GM18499 (cell line): ENCODE data around the gene PRKG1.

ENCODE experiments used
- ATAC-seq: cut with Tn5 transposase; IDR thresholded peaks from one replicate; pipeline ENCODE4 v1.9.1; 2021; ENCODE audit warnings: moderate number of reproducible peaks; ENCODE audit not compliant: insufficient read depth, unreplicated experiment

The PRKG1 gene

GRCh38 chr10:51074238-51075028 is at the start of gene PRKG1:
TSS of gene PRKG1 (plus strand) at chr10:51074487.
- ATAC-seq = no peak

GRCh38 chr10:51028420-51028819 is 45.9 kb upstream of the PRKG1 start:
- no peak for ATAC-seq

GRCh38 chr10:51029172-51029641 is 45.1 kb upstream of the PRKG1 start:
- ATAC-seq = no peak

- ATAC-seq = no peak
Measured at GRCh38 chr10:51030480-51030879, 43.8 kb upstream of the PRKG1 start.

GRCh38 chr10:51031950-51032349 is 42.3 kb upstream of the PRKG1 start:
- ATAC-seq = no peak

- no peak for ATAC-seq
Measured at GRCh38 chr10:51034769-51035168, 39.5 kb upstream of the PRKG1 start.

GRCh38 chr10:51035344-51035743 is 38.9 kb upstream of the PRKG1 start:
- no peak for ATAC-seq

GRCh38 chr10:51045871-51046270 is 28.4 kb upstream of the PRKG1 start:
- ATAC-seq = no peak

GRCh38 chr10:51046654-51047053 is 27.6 kb upstream of the PRKG1 start:
- ATAC-seq = no peak

- ATAC-seq = no peak
Measured at GRCh38 chr10:51047857-51048256, 26.4 kb upstream of the PRKG1 start.

GRCh38 chr10:51048792-51049191 is 25.5 kb upstream of the PRKG1 start:
- ATAC-seq = no peak

- ATAC-seq = no peak
Measured at GRCh38 chr10:51052163-51052562, 22.1 kb upstream of the PRKG1 start.

GRCh38 chr10:51057925-51058324 is 16.4 kb upstream of the PRKG1 start:
- ATAC-seq = no peak

GRCh38 chr10:51063166-51063565 is 11.1 kb upstream of the PRKG1 start:
- no peak for ATAC-seq

- no peak for ATAC-seq
Measured at GRCh38 chr10:51063659-51064535, 10.4 kb upstream of the PRKG1 start.

GRCh38 chr10:51066231-51066630 is 8.1 kb upstream of the PRKG1 start:
- no peak for ATAC-seq

GRCh38 chr10:51072210-51072609 is 2.1 kb upstream of the PRKG1 start:
- no peak for ATAC-seq

- ATAC-seq = no peak
Measured at GRCh38 chr10:51072921-51073434, 1.3 kb upstream of the PRKG1 start.

GRCh38 chr10:51073453-51074237 is 642 bp upstream of the PRKG1 start:
- ATAC-seq = no peak
